ENCODE measurements around the gene RNF121.

RNF121 gene

DNA sequence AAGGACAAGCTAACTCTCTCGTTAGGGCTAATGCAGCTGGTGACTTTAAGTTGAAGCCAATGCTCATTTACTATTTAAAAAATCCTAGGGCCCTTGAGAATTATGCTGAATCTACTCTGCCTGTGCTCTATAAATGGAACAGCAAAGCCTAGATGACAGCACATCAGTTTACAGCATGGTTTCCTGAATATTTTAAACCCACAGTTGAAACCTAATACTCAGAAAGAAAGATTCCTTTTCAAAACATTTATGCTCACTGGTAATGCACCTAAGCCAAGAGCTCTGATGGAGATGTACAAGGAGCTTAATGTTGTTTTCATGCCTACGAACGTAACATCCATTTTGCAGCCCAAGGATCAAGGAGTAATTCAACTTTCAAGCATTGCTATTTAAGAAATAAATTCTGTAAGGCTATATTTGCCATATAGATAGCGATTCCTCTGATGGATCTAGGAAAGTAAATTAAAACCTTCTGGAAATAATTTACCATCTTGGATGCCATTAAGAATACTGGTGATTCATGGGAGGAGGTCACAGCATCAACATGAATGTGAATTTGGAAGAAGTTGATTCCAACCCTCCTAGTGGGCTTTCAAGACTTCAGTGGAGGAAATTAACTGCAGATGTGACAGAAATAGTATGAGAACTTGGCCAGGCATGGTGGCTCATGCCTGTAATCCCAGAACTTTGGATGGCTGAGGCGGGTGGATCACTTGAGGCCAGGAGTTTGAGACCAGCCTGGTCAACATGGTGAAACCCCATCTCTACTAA, 14.9 kb upstream of the RNF121 start:
- no peak overlapping the region for H3K4me3 ChIP-seq (ENCODE audit: low read depth, low read length)
- in situ Hi-C loops (cut with HindIII; ENCODE audit: low sequenced_read_pairs): no loop called here
- DNase-seq (ENCODE audit: low read depth, low spot score): peak; percentile 24
- TF ChIP-seq, protein P1, sequence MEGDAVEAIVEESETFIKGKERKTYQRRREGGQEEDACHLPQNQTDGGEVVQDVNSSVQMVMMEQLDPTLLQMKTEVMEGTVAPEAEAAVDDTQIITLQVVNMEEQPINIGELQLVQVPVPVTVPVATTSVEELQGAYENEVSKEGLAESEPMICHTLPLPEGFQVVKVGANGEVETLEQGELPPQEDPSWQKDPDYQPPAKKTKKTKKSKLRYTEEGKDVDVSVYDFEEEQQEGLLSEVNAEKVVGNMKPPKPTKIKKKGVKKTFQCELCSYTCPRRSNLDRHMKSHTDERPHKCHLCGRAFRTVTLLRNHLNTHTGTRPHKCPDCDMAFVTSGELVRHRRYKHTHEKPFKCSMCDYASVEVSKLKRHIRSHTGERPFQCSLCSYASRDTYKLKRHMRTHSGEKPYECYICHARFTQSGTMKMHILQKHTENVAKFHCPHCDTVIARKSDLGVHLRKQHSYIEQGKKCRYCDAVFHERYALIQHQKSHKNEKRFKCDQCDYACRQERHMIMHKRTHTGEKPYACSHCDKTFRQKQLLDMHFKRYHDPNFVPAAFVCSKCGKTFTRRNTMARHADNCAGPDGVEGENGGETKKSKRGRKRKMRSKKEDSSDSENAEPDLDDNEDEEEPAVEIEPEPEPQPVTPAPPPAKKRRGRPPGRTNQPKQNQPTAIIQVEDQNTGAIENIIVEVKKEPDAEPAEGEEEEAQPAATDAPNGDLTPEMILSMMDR (IDR thresholded peaks at IDR 0.05; ENCODE audit: low read depth, low read length): no peak

DNA sequence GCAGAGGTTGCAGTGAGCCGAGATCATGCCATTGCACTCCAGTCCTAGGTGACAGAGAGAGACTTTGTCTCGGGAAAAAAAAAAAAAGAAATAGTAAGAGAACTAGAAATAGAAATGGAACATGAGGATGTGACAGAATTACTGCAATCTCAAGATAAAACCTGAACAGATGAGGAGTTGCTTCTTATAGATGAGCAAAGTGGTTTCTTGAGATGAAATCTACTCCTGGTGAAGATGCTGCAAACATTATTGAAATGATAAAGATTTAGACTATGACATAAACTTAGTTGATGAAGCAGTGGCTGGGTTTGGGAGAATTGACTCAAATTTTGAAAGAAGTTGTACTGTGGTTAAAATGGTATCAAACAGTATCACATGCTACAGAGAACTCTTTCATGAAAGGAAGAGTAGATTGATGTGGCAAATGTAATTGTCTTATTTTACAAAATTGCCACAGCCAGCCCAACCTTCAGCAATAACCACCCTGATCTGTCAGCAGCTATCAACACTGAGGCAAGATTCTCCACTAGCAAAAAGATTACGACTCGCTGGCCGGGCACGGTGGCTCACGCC, 14.1 kb upstream of the RNF121 start:
- in situ Hi-C loops (cut with HindIII; ENCODE audit: low sequenced_read_pairs): no loop called here
- TF ChIP-seq, protein P1 (IDR thresholded peaks at IDR 0.05; ENCODE audit: low read depth, low read length): no peak
- H3K4me3 ChIP-seq (ENCODE audit: low read depth, low read length): no peak overlapping the region
- DNase-seq (ENCODE audit: low read depth, low spot score): no peak

DNA sequence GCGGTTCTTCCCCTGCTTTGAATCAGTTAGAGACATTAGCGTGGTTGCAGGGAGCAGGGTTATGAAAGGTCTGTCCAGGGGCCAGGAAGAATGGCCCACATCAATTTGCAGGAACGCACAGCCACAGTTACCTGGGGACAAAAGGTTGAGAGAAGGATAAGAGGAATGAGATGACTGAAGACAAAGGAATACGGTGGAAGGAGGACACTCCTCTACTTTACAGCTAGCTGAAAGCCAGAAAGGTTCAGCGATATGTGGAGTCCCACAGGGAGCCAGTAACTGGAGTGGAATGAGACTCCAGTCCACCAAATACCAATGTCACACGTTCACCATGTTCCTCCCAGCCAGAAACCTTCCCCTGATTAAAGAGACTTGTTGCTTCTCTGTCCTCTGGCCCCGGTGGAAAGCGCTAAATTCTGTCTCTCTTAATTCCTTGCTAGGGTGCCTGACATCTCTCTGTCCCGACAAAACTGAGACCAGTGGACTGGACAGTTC, 11.2 kb upstream of the RNF121 start:
- TF ChIP-seq, protein P1 (IDR thresholded peaks at IDR 0.05; ENCODE audit: low read depth, low read length): no peak
- no peak overlapping the region for H3K4me3 ChIP-seq (ENCODE audit: low read depth, low read length)
- DNase-seq (ENCODE audit: low read depth, low spot score): no peak

DNA sequence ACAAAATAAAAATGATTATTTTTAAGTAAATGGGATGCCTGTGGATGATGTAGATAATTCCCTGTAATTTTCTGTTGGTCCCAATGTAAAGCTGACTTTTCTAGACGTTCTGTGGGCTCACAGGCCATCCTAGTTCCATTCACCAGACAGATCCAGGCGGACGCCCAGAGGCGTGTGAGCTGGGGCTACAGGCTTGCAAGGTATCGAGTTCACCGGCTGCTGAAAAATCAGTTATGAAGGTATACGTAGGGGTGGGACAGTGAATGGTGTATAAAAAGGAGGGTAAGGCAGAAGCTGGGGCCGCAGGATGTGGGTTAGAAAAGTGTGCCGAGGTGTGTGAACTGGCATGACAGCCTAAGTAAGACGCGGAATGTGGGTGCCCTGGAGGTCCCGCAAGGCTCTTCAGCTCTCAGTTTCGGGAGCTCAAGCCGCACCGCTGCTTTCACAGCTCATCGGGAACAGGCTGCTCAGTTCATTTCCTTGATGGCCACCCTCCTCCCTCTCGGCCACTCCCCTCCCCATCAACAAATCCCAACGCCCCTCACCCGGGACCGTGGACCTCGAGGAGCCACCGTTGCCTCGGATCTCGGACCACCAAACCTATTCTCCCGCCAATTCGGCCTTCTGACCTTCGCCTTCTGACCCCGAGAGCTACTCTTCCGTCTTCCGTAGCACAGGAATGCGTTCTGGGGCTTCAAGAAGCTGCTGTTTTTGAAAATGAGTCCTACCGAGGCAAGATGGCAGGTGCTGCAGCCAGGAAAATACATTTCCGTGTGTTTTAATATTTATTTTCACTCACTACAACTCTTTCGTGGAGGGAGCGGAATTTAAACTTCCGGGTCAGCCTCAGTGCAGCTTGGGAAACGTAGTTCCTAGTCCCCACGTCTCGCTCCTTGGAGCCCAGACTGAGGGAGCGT, 768 bp upstream of the RNF121 start, which contains the start of gene XNDC1N:
Gene XNDC1N (minus strand): TSS at position 775 of the 917 bp plus-strand sequence. CDS start 5,241 bp downstream, outside the sequence.
- DNase-seq (ENCODE audit: low read depth, low spot score): no peak
- in situ Hi-C loops (cut with HindIII; ENCODE audit: low sequenced_read_pairs): no loop called here
- TF ChIP-seq, protein P1 (IDR thresholded peaks at IDR 0.05; ENCODE audit: low read depth, low read length): no peak
- H3K4me3 ChIP-seq (ENCODE audit: low read depth, low read length): peak within 1 kb of the TSS; percentile 86

More for the DNA sequence above, 11.2 kb upstream of the RNF121 start:
- in situ Hi-C loops (cut with HindIII; ENCODE audit: low sequenced_read_pairs): no loop called here

DNA sequence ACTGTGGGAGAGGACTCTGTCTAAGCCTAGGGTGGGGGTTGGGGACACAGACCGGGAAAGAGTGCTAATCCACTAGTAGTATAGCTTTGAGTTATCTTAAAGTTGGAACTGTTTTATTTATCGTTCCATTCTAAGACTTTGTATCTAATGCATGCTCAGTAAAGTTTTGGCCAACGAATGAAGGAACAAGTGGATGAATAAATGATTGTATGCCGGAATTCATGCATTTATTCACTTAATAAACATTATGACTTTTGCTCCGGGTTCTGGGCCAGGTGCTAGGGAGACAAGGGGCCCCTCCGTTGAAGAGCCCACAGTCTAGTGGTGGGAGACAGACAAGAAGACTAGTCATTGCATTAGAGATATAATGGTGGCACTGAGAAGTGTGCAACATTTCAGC, 645 bp downstream of the RNF121 start:
- DNase-seq (ENCODE audit: low read depth, low spot score): no peak

More for the DNA sequence above, 645 bp downstream of the RNF121 start:
- H3K4me3 ChIP-seq (ENCODE audit: low read depth, low read length): peak overlapping the region; percentile 86
- in situ Hi-C loops (cut with HindIII; ENCODE audit: low sequenced_read_pairs): no loop called here
- TF ChIP-seq, protein P1 (IDR thresholded peaks at IDR 0.05; ENCODE audit: low read depth, low read length): no peak
